Measurements from ENCODE around the gene HAPSTR1.

Gene HAPSTR1

GRCh38 chr16:9123401-9123800, 32.0 kb downstream of the HAPSTR1 start:
- DNase-seq (ENCODE audit: low read depth in 2 of 2) = no peak

GRCh38 chr16:9123871-9124270, 32.4 kb downstream of the HAPSTR1 start:
- no peak for DNase-seq (ENCODE audit: low read depth in 2 of 2)

- DNase-seq (ENCODE audit: low read depth in 2 of 2) = no peak
Measured at GRCh38 chr16:9124444-9124843, 33.0 kb downstream of the HAPSTR1 start.

- no peak for DNase-seq (ENCODE audit: low read depth in 2 of 2)
Measured at GRCh38 chr16:9124908-9125584, 33.6 kb downstream of the HAPSTR1 start.

- no peak for DNase-seq (ENCODE audit: low read depth in 2 of 2)
Measured at GRCh38 chr16:9125658-9126505, 34.4 kb downstream of the HAPSTR1 start.

- no peak for DNase-seq (ENCODE audit: low read depth in 2 of 2)
Measured at GRCh38 chr16:9126609-9127008, 35.2 kb downstream of the HAPSTR1 start.

GRCh38 chr16:9128346-9129342, 37.2 kb downstream of the HAPSTR1 start:
- DNase-seq (ENCODE audit: low read depth in 2 of 2) = no peak

GRCh38 chr16:9134306-9134705, 42.9 kb downstream of the HAPSTR1 start:
- no peak for DNase-seq (ENCODE audit: low read depth in 2 of 2)

- peak; percentile 40 to 45 for DNase-seq (ENCODE audit: low read depth in 2 of 2)
Measured at GRCh38 chr16:9134739-9135138, 43.3 kb downstream of the HAPSTR1 start.

GRCh38 chr16:9135797-9136196, 44.4 kb downstream of the HAPSTR1 start:
- no peak for DNase-seq (ENCODE audit: low read depth in 2 of 2)

GRCh38 chr16:9136596-9136995, 45.2 kb downstream of the HAPSTR1 start:
- no peak for DNase-seq (ENCODE audit: low read depth in 2 of 2)

- no peak for DNase-seq (ENCODE audit: low read depth in 2 of 2)
Measured at GRCh38 chr16:9138021-9138680, 46.7 kb downstream of the HAPSTR1 start.

GRCh38 chr16:9138731-9139501, 47.5 kb downstream of the HAPSTR1 start:
- DNase-seq (ENCODE audit: low read depth in 2 of 2) = peak; percentile 44 to 63

GRCh38 chr16:9139965-9140364, 48.5 kb downstream of the HAPSTR1 start:
- no peak for DNase-seq (ENCODE audit: low read depth in 2 of 2)
